ENCODE measurements around the gene COG6. TPM values are rescaled to one million over a fixed set of nuclear protein-coding genes. Genes with fewer than 3 reads are reported as not detected.

Gene COG6
- total and polyA plus RNA-seq, 10 of the 15 experiments (the other 5 are each of a cell fraction or from before 2014, with no cell fraction given): 4.5 to 29.8 (median 12.6) TPM

DNA sequence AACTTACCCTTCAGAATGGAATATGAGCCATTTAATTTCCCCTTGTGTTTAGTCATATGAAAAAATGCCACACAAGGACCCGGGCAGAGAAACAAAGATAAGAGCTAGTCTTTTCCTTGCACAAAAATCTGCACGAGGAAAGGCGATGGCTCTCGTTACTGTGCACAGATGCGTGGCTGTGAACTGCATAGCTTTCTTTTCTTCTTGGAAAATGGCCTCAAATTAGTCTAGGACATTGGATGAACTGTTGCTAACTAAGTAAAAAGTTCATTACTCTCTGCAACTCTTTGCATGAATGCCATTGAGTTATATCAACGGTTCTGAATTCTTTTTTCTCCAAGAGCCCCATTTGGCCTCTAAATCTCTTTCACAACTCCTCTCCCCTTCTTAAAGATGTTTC is 125.2 kb downstream of the COG6 start:
- Histone ChIP-seq H3K36me3 (ENCODE audit: control insufficient read depth in 2 of 2, insufficient read depth in 2 of 2, low read length in 1 of 2) (no peaks in the 10 kb centered on the region), H3K27me3 (replicated peaks in 1 of 2; ENCODE audit: control insufficient read depth in 2 of 2, insufficient read depth in 2 of 2, low read length in 1 of 2) (no peaks in the 10 kb centered on the region), H3K27ac (ENCODE audit: control insufficient read depth, insufficient read depth) (no peak overlapping the region), H3K9ac (ENCODE audit: control insufficient read depth, insufficient read depth, low read length) (no peak overlapping the region), H2AFZ (ENCODE audit: control insufficient read depth, low read depth, low read length) (no peak overlapping the region), H3K79me2 (ENCODE audit: control insufficient read depth, insufficient read depth, low read length) (no peaks in the 10 kb centered on the region), H3K4me1 (ENCODE audit: control insufficient read depth, insufficient read depth, low read length) (no peaks in the 10 kb centered on the region), H3K4me2 (ENCODE audit: control insufficient read depth, insufficient read depth) (no peak overlapping the region), H4K20me1 (ENCODE audit: control insufficient read depth, insufficient read depth) (no peaks in the 10 kb centered on the region), H3K4me3 (no peak overlapping the region), H3K9me3 (replicated peaks; ENCODE audit: control insufficient read depth, insufficient read depth, low read length) (no peaks in the 10 kb centered on the region; the same call in 2 of the 3 replicates)
- ATAC-seq (no peak), DNase-seq (ENCODE audit: low read depth, low spot score) (no peak), FAIRE-seq (no peak)
- no TSS peak for BruUV-seq (replicated peaks)
- CTCF ChIA-PET: interaction anchor here (0.9 kb wide), 1 partner anchor 996 kb away, joined by 3 read pairs; no protein-coding TSS in a partner anchor
- RAD21 ChIA-PET (ENCODE audit: unreplicated experiment): no interaction called here
- WGBS (ENCODE audit: insufficient coverage, insufficient replicate concordance, low lambda C conversion rate, missing lambda C conversion rate): 78% methylated on average over 6 of the region's 6 CpGs
- SMC1A ChIA-PET (ENCODE audit: uncharacterized antibody, unreplicated experiment): interaction anchor here (1.1 kb wide), 1 partner anchor 61 kb away, joined by 3 read pairs; no protein-coding TSS in a partner anchor
- intact Hi-C loops (cut with micrococcal nuclease; ENCODE audit: unreplicated experiment) (loop anchor here (10.0 kb wide), 1 partner anchor 994 kb away; the partner anchor contains the start of gene MRPS31), in situ Hi-C loops (cut with MboI) (no loop called here)
- POLR2A ChIA-PET: no interaction called here
- TF ChIP-seq, protein P1, sequence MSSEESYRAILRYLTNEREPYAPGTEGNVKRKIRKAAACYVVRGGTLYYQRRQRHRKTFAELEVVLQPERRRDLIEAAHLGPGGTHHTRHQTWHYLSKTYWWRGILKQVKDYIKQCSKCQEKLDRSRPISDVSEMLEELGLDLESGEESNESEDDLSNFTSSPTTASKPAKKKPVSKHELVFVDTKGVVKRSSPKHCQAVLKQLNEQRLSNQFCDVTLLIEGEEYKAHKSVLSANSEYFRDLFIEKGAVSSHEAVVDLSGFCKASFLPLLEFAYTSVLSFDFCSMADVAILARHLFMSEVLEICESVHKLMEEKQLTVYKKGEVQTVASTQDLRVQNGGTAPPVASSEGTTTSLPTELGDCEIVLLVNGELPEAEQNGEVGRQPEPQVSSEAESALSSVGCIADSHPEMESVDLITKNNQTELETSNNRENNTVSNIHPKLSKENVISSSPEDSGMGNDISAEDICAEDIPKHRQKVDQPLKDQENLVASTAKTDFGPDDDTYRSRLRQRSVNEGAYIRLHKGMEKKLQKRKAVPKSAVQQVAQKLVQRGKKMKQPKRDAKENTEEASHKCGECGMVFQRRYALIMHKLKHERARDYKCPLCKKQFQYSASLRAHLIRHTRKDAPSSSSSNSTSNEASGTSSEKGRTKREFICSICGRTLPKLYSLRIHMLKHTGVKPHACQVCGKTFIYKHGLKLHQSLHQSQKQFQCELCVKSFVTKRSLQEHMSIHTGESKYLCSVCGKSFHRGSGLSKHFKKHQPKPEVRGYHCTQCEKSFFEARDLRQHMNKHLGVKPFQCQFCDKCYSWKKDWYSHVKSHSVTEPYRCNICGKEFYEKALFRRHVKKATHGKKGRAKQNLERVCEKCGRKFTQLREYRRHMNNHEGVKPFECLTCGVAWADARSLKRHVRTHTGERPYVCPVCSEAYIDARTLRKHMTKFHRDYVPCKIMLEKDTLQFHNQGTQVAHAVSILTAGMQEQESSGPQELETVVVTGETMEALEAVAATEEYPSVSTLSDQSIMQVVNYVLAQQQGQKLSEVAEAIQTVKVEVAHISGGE (CRISPR knock-in tag; IDR thresholded peaks at IDR 0.05): no peak
- TF ChIP-seq RFX5 (IDR thresholded peaks at IDR 0.05; ENCODE audit: low read depth, low read length) (no peak), BRCA1 (IDR thresholded peaks at IDR 0.05; ENCODE audit: low read depth, low read length) (no peak), BHLHE40 (IDR thresholded peaks at IDR 0.05; ENCODE audit: borderline replicate concordance in 1 of 2, low read depth in 2 of 2, low read length in 1 of 2) (no peak), SMAD1 (IDR thresholded peaks at IDR 0.05; ENCODE audit: low read depth, partially characterized antibody) (no peak), ZZZ3 (IDR thresholded peaks at IDR 0.05; ENCODE audit: control insufficient read depth, insufficient read length, low read depth) (no peak)
- TF ChIP-seq, protein P2, sequence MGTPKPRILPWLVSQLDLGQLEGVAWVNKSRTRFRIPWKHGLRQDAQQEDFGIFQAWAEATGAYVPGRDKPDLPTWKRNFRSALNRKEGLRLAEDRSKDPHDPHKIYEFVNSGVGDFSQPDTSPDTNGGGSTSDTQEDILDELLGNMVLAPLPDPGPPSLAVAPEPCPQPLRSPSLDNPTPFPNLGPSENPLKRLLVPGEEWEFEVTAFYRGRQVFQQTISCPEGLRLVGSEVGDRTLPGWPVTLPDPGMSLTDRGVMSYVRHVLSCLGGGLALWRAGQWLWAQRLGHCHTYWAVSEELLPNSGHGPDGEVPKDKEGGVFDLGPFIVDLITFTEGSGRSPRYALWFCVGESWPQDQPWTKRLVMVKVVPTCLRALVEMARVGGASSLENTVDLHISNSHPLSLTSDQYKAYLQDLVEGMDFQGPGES (IDR thresholded peaks at IDR 0.05): no peak
- TF ChIP-seq, protein P3, sequence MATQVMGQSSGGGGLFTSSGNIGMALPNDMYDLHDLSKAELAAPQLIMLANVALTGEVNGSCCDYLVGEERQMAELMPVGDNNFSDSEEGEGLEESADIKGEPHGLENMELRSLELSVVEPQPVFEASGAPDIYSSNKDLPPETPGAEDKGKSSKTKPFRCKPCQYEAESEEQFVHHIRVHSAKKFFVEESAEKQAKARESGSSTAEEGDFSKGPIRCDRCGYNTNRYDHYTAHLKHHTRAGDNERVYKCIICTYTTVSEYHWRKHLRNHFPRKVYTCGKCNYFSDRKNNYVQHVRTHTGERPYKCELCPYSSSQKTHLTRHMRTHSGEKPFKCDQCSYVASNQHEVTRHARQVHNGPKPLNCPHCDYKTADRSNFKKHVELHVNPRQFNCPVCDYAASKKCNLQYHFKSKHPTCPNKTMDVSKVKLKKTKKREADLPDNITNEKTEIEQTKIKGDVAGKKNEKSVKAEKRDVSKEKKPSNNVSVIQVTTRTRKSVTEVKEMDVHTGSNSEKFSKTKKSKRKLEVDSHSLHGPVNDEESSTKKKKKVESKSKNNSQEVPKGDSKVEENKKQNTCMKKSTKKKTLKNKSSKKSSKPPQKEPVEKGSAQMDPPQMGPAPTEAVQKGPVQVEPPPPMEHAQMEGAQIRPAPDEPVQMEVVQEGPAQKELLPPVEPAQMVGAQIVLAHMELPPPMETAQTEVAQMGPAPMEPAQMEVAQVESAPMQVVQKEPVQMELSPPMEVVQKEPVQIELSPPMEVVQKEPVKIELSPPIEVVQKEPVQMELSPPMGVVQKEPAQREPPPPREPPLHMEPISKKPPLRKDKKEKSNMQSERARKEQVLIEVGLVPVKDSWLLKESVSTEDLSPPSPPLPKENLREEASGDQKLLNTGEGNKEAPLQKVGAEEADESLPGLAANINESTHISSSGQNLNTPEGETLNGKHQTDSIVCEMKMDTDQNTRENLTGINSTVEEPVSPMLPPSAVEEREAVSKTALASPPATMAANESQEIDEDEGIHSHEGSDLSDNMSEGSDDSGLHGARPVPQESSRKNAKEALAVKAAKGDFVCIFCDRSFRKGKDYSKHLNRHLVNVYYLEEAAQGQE (IDR thresholded peaks at IDR 0.05; ENCODE audit: low read depth, low read length): no peak
- TF ChIP-seq, protein P4, sequence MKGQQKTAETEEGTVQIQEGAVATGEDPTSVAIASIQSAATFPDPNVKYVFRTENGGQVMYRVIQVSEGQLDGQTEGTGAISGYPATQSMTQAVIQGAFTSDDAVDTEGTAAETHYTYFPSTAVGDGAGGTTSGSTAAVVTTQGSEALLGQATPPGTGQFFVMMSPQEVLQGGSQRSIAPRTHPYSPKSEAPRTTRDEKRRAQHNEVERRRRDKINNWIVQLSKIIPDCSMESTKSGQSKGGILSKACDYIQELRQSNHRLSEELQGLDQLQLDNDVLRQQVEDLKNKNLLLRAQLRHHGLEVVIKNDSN (IDR thresholded peaks at IDR 0.05; ENCODE audit: borderline replicate concordance, extremely low read length, insufficient read depth, low read depth, low read length): no peak
- TF ChIP-seq, protein P5, sequence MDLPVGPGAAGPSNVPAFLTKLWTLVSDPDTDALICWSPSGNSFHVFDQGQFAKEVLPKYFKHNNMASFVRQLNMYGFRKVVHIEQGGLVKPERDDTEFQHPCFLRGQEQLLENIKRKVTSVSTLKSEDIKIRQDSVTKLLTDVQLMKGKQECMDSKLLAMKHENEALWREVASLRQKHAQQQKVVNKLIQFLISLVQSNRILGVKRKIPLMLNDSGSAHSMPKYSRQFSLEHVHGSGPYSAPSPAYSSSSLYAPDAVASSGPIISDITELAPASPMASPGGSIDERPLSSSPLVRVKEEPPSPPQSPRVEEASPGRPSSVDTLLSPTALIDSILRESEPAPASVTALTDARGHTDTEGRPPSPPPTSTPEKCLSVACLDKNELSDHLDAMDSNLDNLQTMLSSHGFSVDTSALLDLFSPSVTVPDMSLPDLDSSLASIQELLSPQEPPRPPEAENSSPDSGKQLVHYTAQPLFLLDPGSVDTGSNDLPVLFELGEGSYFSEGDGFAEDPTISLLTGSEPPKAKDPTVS (IDR thresholded peaks at IDR 0.05; ENCODE audit: low read depth, low read length): no peak
- TF ChIP-seq, protein P6, sequence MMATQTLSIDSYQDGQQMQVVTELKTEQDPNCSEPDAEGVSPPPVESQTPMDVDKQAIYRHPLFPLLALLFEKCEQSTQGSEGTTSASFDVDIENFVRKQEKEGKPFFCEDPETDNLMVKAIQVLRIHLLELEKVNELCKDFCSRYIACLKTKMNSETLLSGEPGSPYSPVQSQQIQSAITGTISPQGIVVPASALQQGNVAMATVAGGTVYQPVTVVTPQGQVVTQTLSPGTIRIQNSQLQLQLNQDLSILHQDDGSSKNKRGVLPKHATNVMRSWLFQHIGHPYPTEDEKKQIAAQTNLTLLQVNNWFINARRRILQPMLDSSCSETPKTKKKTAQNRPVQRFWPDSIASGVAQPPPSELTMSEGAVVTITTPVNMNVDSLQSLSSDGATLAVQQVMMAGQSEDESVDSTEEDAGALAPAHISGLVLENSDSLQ (IDR thresholded peaks at IDR 0.05): no peak

Measured in GM12878 (cell line).